ENCODE data around the gene MICU1. TPM values are rescaled to one million over a fixed set of nuclear protein-coding genes. Genes with fewer than 3 reads are reported as not detected.
A peak's percentile ranks its signal among the peaks of the same experiment; 100 is the strongest.
"Not testable (repeated sequence)": the region's sequence is repeated elsewhere in the genome, so short reads cannot be mapped to it uniquely, and the experiment has no call there.

Gene MICU1, protein sequence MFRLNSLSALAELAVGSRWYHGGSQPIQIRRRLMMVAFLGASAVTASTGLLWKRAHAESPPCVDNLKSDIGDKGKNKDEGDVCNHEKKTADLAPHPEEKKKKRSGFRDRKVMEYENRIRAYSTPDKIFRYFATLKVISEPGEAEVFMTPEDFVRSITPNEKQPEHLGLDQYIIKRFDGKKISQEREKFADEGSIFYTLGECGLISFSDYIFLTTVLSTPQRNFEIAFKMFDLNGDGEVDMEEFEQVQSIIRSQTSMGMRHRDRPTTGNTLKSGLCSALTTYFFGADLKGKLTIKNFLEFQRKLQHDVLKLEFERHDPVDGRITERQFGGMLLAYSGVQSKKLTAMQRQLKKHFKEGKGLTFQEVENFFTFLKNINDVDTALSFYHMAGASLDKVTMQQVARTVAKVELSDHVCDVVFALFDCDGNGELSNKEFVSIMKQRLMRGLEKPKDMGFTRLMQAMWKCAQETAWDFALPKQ
- polyA plus RNA-seq (2012; rRNA removed): 24.6 and 25.2 TPM in 2 replicates
- 30.2 and 30.8 TPM in 2 replicates for polyA plus RNA-seq (2012; cell fraction: cytosol; rRNA removed)
- 10.6 and 14.8 TPM in 2 replicates for polyA plus RNA-seq (2012; cell fraction: nucleus; rRNA removed)

- TF ChIP-seq TAF1 (IDR thresholded peaks at IDR 0.05; ENCODE audit: borderline replicate concordance, low read depth, low read length) (peak; percentile 42; the same call in 1 of the 2 replicates), MXI1 (IDR thresholded peaks at IDR 0.05; ENCODE audit: low read depth, low read length) (peak; percentile 91), REST (IDR thresholded peaks at IDR 0.05; ENCODE audit: low read depth, low read length) (peak; percentile 74; the same call in 1 of the 2 replicates), NRF1 (IDR thresholded peaks at IDR 0.05; ENCODE audit: low read depth, low read length) (no peak), SIN3A (IDR thresholded peaks at IDR 0.05; ENCODE audit: borderline replicate concordance, low read depth, low read length) (peak; percentile 80; the same call in 1 of the 2 replicates), JUND (IDR thresholded peaks at IDR 0.05) (no peak), GABPA (IDR thresholded peaks at IDR 0.05; ENCODE audit: low read depth) (no peak), RAD21 (IDR thresholded peaks at IDR 0.05; ENCODE audit: low read length) (peak; percentile 12; the same call in 1 of the 2 replicates), POLR2AphosphoS5 (IDR thresholded peaks at IDR 0.05; ENCODE audit: low read depth, low read length) (peak; percentile 93), EP300 (IDR thresholded peaks at IDR 0.05; ENCODE audit: borderline replicate concordance in 1 of 2, low read depth in 1 of 2, low read length in 1 of 2) (no peak), RCOR1 (IDR thresholded peaks at IDR 0.05; ENCODE audit: low read length) (no peak), FOXJ3 (CRISPR knock-in tag; IDR thresholded peaks at IDR 0.05) (no peak; the same call in 1 of the 2 replicates), YY1 (IDR thresholded peaks at IDR 0.05; ENCODE audit: low read depth) (peak; percentile 63; the same call in 1 of the 2 replicates)
- TF ChIP-seq, protein P1, sequence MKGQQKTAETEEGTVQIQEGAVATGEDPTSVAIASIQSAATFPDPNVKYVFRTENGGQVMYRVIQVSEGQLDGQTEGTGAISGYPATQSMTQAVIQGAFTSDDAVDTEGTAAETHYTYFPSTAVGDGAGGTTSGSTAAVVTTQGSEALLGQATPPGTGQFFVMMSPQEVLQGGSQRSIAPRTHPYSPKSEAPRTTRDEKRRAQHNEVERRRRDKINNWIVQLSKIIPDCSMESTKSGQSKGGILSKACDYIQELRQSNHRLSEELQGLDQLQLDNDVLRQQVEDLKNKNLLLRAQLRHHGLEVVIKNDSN (IDR thresholded peaks at IDR 0.05; ENCODE audit: borderline replicate concordance, low read depth): peak; percentile 96
- TF ChIP-seq, protein P2, sequence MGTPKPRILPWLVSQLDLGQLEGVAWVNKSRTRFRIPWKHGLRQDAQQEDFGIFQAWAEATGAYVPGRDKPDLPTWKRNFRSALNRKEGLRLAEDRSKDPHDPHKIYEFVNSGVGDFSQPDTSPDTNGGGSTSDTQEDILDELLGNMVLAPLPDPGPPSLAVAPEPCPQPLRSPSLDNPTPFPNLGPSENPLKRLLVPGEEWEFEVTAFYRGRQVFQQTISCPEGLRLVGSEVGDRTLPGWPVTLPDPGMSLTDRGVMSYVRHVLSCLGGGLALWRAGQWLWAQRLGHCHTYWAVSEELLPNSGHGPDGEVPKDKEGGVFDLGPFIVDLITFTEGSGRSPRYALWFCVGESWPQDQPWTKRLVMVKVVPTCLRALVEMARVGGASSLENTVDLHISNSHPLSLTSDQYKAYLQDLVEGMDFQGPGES (IDR thresholded peaks at IDR 0.05; ENCODE audit: low read depth, low read length): no peak
- TF ChIP-seq, protein P3, sequence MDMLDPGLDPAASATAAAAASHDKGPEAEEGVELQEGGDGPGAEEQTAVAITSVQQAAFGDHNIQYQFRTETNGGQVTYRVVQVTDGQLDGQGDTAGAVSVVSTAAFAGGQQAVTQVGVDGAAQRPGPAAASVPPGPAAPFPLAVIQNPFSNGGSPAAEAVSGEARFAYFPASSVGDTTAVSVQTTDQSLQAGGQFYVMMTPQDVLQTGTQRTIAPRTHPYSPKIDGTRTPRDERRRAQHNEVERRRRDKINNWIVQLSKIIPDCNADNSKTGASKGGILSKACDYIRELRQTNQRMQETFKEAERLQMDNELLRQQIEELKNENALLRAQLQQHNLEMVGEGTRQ (IDR thresholded peaks at IDR 0.05; ENCODE audit: borderline replicate concordance, low read depth, low read length): peak; percentile 72
- Histone ChIP-seq H3K4me1 (ENCODE audit: control insufficient read depth in 1 of 2, insufficient read depth in 2 of 2, low read depth in 1 of 2, low read length in 1 of 2) (peaks cover 0 to 5% of the 10 kb centered on the region in 2 experiments; a peak in 1 of 4 replicates), H2AFZ (ENCODE audit: low read depth) (peak within 1 kb of the TSS; percentile 100), H3F3A (replicated peaks; ENCODE audit: insufficient read depth) (no peaks in the 10 kb centered on the region), H3K27ac (ENCODE audit: low read depth in 2 of 2, low read length in 1 of 2) (peak within 1 kb of the TSS; percentile 67 to 68), H3K4me2 (peak within 1 kb of the TSS; percentile 86), H4K20me1 (ENCODE audit: insufficient read depth) (no peaks in the 10 kb centered on the region), H3K27me3 (ENCODE audit: insufficient read depth) (no peaks in the 10 kb centered on the region), H3K9me2 (no peaks in the 10 kb centered on the region), H3K4me3 (ENCODE audit: low read depth in 2 of 2, low read length in 1 of 2) (peak within 1 kb of the TSS; percentile 74 to 90), H3K9ac (peak within 1 kb of the TSS; percentile 86), H3K36me3 (replicated peaks in 1 of 2; ENCODE audit: control insufficient read depth in 1 of 2, insufficient read depth in 2 of 2, low read length in 1 of 2) (peaks cover 0 to 2% of the 10 kb centered on the region in 2 experiments), H3K9me3 (no peaks in the 10 kb centered on the region), H3K79me2 (ENCODE audit: insufficient read depth) (peaks cover 43% of the 10 kb centered on the region)
- ChIA-PET CTCF (interaction anchor here (0.8 to 1.0 kb wide), 2 partner anchors 10 to 208 kb away, joined by 3 to 6 read pairs; no protein-coding TSS in a partner anchor), POLR2A (interaction anchor here (0.7 kb wide), 1 partner anchor 67 kb away, joined by 3 read pairs; no protein-coding TSS in a partner anchor)
- DNase-seq: peak; percentile 94
- 2% methylated on average over 49 of the region's 49 CpGs for WGBS (ENCODE audit: low lambda C conversion rate)
These were observed at the start of gene MICU1 for GRCh38 chr10:72625608-72626443. Gene MICU1, minus strand, starts transcription at chr10:72626079. Its CDS starts 59,286 bp downstream, at chr10:72566793.

DNA sequence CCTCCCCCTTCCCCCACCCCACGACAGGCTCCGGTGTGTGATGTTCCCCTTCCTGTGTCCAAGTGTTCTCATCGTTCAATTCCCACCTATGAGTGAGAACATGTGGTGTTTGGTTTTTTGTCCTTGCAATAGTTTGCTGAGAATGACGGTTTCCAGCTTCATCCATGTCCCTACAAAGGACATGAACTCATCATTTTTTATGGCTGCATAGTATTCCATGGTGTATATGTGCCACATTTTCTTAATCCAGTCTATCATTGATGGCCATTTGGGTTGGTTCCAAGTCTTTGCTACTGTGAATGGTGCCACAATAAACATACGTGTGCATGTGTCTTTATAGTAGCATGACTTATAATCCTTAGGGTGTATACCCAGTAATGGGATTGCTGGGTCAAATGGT is 48.3 kb upstream of the MICU1 start:
- WGBS (ENCODE audit: low lambda C conversion rate): 88% methylated on average over 5 of the region's 5 CpGs
- H3K27me3 ChIP-seq (ENCODE audit: insufficient read depth); H3K9me3 ChIP-seq; DNase-seq; H3K4me1 ChIP-seq (ENCODE audit: control insufficient read depth in 1 of 2, insufficient read depth in 2 of 2, low read depth in 1 of 2, low read length in 1 of 2); H3K27ac ChIP-seq (ENCODE audit: low read depth in 2 of 2, low read length in 1 of 2); H4K20me1 ChIP-seq (ENCODE audit: insufficient read depth); POLR2A ChIA-PET; H3K79me2 ChIP-seq (ENCODE audit: insufficient read depth); H3K4me3 ChIP-seq (ENCODE audit: low read depth in 2 of 2, low read length in 1 of 2); H3K9me2 ChIP-seq; H3K9ac ChIP-seq; CTCF ChIA-PET; H3K36me3 ChIP-seq (replicated peaks in 1 of 2; ENCODE audit: control insufficient read depth in 1 of 2, insufficient read depth in 2 of 2, low read length in 1 of 2); H2AFZ ChIP-seq (ENCODE audit: low read depth); H3F3A ChIP-seq (replicated peaks; ENCODE audit: insufficient read depth); H3K4me2 ChIP-seq: not testable (repeated sequence)
